ENCODE results near the gene POU6F2.

POU6F2 gene

DNA sequence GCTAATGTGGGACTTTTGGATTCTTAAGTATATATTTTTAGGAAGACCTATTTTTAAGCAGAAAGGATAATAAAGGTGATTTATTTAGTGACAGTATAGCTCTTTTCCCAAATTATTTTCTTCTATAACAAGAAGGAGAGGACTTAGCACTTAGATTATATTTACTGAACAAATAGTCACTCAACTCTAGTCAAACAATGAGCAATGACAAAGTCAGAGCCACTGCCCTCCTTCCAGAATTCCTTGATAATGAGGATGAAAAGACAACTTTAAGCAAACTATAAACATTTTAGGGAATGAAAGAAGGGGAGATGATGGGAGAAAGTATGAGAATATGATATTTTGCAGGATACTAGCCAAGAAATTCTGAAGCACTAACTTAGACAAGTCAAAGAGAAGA lies 295.0 kb downstream of the POU6F2 start:
- TF ChIP-seq, protein P1, sequence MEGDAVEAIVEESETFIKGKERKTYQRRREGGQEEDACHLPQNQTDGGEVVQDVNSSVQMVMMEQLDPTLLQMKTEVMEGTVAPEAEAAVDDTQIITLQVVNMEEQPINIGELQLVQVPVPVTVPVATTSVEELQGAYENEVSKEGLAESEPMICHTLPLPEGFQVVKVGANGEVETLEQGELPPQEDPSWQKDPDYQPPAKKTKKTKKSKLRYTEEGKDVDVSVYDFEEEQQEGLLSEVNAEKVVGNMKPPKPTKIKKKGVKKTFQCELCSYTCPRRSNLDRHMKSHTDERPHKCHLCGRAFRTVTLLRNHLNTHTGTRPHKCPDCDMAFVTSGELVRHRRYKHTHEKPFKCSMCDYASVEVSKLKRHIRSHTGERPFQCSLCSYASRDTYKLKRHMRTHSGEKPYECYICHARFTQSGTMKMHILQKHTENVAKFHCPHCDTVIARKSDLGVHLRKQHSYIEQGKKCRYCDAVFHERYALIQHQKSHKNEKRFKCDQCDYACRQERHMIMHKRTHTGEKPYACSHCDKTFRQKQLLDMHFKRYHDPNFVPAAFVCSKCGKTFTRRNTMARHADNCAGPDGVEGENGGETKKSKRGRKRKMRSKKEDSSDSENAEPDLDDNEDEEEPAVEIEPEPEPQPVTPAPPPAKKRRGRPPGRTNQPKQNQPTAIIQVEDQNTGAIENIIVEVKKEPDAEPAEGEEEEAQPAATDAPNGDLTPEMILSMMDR (IDR thresholded peaks at IDR 0.05; ENCODE audit: low read length) = no peak
- TF ChIP-seq EZH2 (optimal IDR thresholded peaks at IDR 0.05; ENCODE audit: low read depth, low read length) (no peak), EZH2phosphoT487 (IDR thresholded peaks at IDR 0.05; ENCODE audit: low read length) (no peak)
- H3K9me3 ChIP-seq (replicated peaks; ENCODE audit: insufficient read depth, low read length) = no peaks in the 10 kb centered on the region
- H3K36me3 ChIP-seq (replicated peaks; ENCODE audit: insufficient read depth, low read length) = no peaks in the 10 kb centered on the region

DNA sequence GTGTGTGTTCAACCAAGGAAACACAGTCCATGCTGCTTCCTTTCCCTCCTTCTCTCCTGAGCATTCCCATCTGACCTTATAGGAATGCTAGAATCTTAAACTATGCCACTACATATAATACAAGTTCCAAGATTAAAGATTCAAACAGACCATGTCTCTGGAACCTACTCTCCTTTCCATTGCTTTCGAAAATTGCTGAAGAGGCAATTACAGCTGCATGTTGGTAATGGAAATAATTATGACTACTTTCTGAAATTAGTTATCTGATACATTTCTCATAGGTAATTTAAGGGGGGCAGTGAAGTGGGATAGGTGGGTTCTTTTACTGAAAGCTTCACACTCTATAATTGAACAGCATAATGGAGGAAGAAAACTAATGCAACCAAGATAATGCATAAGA lies 302.6 kb downstream of the POU6F2 start:
- no peaks in the 10 kb centered on the region for H3K27me3 ChIP-seq (replicated peaks; ENCODE audit: insufficient read depth, low read length)
- H3K9ac ChIP-seq (ENCODE audit: low read length) = no peak overlapping the region
- no peaks in the 10 kb centered on the region for H4K20me1 ChIP-seq (ENCODE audit: insufficient read depth, low read length)
- TF ChIP-seq, protein P1 (IDR thresholded peaks at IDR 0.05; ENCODE audit: low read length) = no peak
- TF ChIP-seq EZH2 (optimal IDR thresholded peaks at IDR 0.05; ENCODE audit: low read depth, low read length) (no peak), EZH2phosphoT487 (IDR thresholded peaks at IDR 0.05; ENCODE audit: low read length) (no peak)
- H3K9me3 ChIP-seq (replicated peaks; ENCODE audit: insufficient read depth, low read length) = no peaks in the 10 kb centered on the region
- no peaks in the 10 kb centered on the region for H3K9me2 ChIP-seq (replicated peaks; ENCODE audit: insufficient read depth, low read length)
- no peak overlapping the region for H3K27ac ChIP-seq (ENCODE audit: low read length)
- H3K79me2 ChIP-seq (ENCODE audit: low read length) = no peaks in the 10 kb centered on the region
- no peaks in the 10 kb centered on the region for H3K4me1 ChIP-seq (ENCODE audit: low read length)
- no peak overlapping the region for H2AFZ ChIP-seq (ENCODE audit: low read length)
- H3K4me3 ChIP-seq (ENCODE audit: low read length) = no peak overlapping the region
- no peaks in the 10 kb centered on the region for H3F3A ChIP-seq (ENCODE audit: insufficient read depth, low read length)
- H3K4me2 ChIP-seq (ENCODE audit: low read depth, low read length) = no peak overlapping the region
- no peaks in the 10 kb centered on the region for H3K36me3 ChIP-seq (replicated peaks; ENCODE audit: insufficient read depth, low read length)
- no peak for DNase-seq

More for the DNA sequence above, 295.0 kb downstream of the POU6F2 start:
- no peak overlapping the region for H3K4me3 ChIP-seq (ENCODE audit: low read length)
- no peak for DNase-seq
- no peaks in the 10 kb centered on the region for H3K9me2 ChIP-seq (replicated peaks; ENCODE audit: insufficient read depth, low read length)
- no peak overlapping the region for H3K27ac ChIP-seq (ENCODE audit: low read length)
- H3K9ac ChIP-seq (ENCODE audit: low read length) = no peak overlapping the region
- H3K4me2 ChIP-seq (ENCODE audit: low read depth, low read length) = no peak overlapping the region
- H3K27me3 ChIP-seq (replicated peaks; ENCODE audit: insufficient read depth, low read length) = no peaks in the 10 kb centered on the region
- no peaks in the 10 kb centered on the region for H3K79me2 ChIP-seq (ENCODE audit: low read length)
- no peaks in the 10 kb centered on the region for H4K20me1 ChIP-seq (ENCODE audit: insufficient read depth, low read length)
- H2AFZ ChIP-seq (ENCODE audit: low read length) = no peak overlapping the region
- H3K4me1 ChIP-seq (ENCODE audit: low read length) = no peaks in the 10 kb centered on the region
- no peaks in the 10 kb centered on the region for H3F3A ChIP-seq (ENCODE audit: insufficient read depth, low read length)

DNA sequence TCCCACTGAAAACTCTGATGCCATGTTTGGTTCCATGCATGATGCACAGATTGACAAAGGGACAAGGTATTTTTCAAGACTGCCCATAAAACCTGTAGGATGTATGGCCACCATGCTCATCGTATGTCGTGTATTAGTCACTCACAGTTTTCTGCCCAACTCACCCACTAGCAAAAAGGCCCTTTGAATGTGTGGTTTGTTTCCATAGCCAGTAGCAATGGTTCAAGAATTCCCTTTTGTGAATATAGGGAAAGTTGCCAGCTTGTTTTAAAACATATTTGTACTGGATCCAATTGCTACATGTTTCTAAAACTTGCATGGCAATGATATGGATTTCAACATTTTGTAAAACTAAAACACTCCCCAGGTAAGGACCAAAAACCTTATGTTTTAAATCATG lies 307.5 kb downstream of the POU6F2 start:
- no peak overlapping the region for H2AFZ ChIP-seq (ENCODE audit: low read length)
- H3K4me3 ChIP-seq (ENCODE audit: low read length) = no peak overlapping the region
- no peaks in the 10 kb centered on the region for H3K9me3 ChIP-seq (replicated peaks; ENCODE audit: insufficient read depth, low read length)
- no peak overlapping the region for H3K9ac ChIP-seq (ENCODE audit: low read length)
- H3K9me2 ChIP-seq (replicated peaks; ENCODE audit: insufficient read depth, low read length) = no peaks in the 10 kb centered on the region
- H3K27me3 ChIP-seq (replicated peaks; ENCODE audit: insufficient read depth, low read length) = no peaks in the 10 kb centered on the region
- no peak overlapping the region for H3K4me2 ChIP-seq (ENCODE audit: low read depth, low read length)
- H3K4me1 ChIP-seq (ENCODE audit: low read length) = no peaks in the 10 kb centered on the region
- H3K27ac ChIP-seq (ENCODE audit: low read length) = no peak overlapping the region
- TF ChIP-seq EZH2phosphoT487 (IDR thresholded peaks at IDR 0.05; ENCODE audit: low read length) (no peak), EZH2 (optimal IDR thresholded peaks at IDR 0.05; ENCODE audit: low read depth, low read length) (no peak)
- TF ChIP-seq, protein P1 (IDR thresholded peaks at IDR 0.05; ENCODE audit: low read length) = no peak
- no peaks in the 10 kb centered on the region for H3K79me2 ChIP-seq (ENCODE audit: low read length)
- H3F3A ChIP-seq (ENCODE audit: insufficient read depth, low read length) = no peaks in the 10 kb centered on the region
- no peak for DNase-seq
- H3K36me3 ChIP-seq (replicated peaks; ENCODE audit: insufficient read depth, low read length) = no peaks in the 10 kb centered on the region
- no peaks in the 10 kb centered on the region for H4K20me1 ChIP-seq (ENCODE audit: insufficient read depth, low read length)
